ENCODE results near the gene OR52E2.
"Not testable (repeated sequence)": the region's sequence is repeated elsewhere in the genome, so short reads cannot be mapped to it uniquely, and the experiment has no call there.

OR52E2 gene

GRCh38 chr11:5059391-5059790, at the start of gene OR52E2:
TSS of gene OR52E2 (minus strand) at chr11:5059627. CDS start at chr11:5059627, 0 bp downstream.
- no peak for DNase-seq
- intact Hi-C loops (cut with DNase I) = no loop called here

- DNase-seq = no peak
- intact Hi-C loops (cut with DNase I) = no loop called here
These were observed 47.9 kb upstream of the OR52E2 start for GRCh38 chr11:5107285-5107684.

GRCh38 chr11:5103066-5103465, 43.6 kb upstream of the OR52E2 start:
- DNase-seq = no peak
- intact Hi-C loops (cut with DNase I) = no loop called here

GRCh38 chr11:5102246-5102645, 42.8 kb upstream of the OR52E2 start:
- intact Hi-C loops (cut with DNase I) = no loop called here
- no peak for DNase-seq

- intact Hi-C loops (cut with DNase I) = no loop called here
- DNase-seq = no peak
These were observed 36.6 kb upstream of the OR52E2 start for GRCh38 chr11:5096011-5096410.

GRCh38 chr11:5092821-5093585, 33.6 kb upstream of the OR52E2 start:
- no peak for DNase-seq
- intact Hi-C loops (cut with DNase I) = no loop called here

GRCh38 chr11:5090668-5091067, 31.2 kb upstream of the OR52E2 start:
- DNase-seq = no peak
- intact Hi-C loops (cut with DNase I) = no loop called here

- no peak for DNase-seq
- intact Hi-C loops (cut with DNase I) = no loop called here
These were observed 29.1 kb upstream of the OR52E2 start for GRCh38 chr11:5088556-5088955.

GRCh38 chr11:5083602-5084001, 24.2 kb upstream of the OR52E2 start:
- intact Hi-C loops (cut with DNase I) = no loop called here

GRCh38 chr11:5081405-5081804, 22.0 kb upstream of the OR52E2 start:
- intact Hi-C loops (cut with DNase I) = no loop called here
- DNase-seq = no peak

More at GRCh38 chr11:5083602-5084001, 24.2 kb upstream of the OR52E2 start:
- DNase-seq = no peak

GRCh38 chr11:5071799-5072198, 12.4 kb upstream of the OR52E2 start:
- DNase-seq = no peak
- intact Hi-C loops (cut with DNase I) = no loop called here

GRCh38 chr11:5069272-5069671, 9.8 kb upstream of the OR52E2 start, which contains the start of gene OR52E1:
TSS of gene OR52E1 (plus strand) at chr11:5069572.
- DNase-seq = no peak
- intact Hi-C loops (cut with DNase I) = no loop called here

GRCh38 chr11:5065027-5065426, 5.6 kb upstream of the OR52E2 start:
- DNase-seq = no peak
- intact Hi-C loops (cut with DNase I) = no loop called here

- intact Hi-C loops (cut with DNase I); DNase-seq: not testable (repeated sequence)
These were observed 748 bp downstream of the OR52E2 start for GRCh38 chr11:5058679-5059078.

GRCh38 chr11:5046754-5047330, 12.6 kb downstream of the OR52E2 start:
- no peak for DNase-seq
- intact Hi-C loops (cut with DNase I) = no loop called here

GRCh38 chr11:5046226-5046625, 13.2 kb downstream of the OR52E2 start, which contains the start of gene OR52J3:
TSS of gene OR52J3 (plus strand) at chr11:5046526. CDS start at chr11:5046526, 0 bp downstream.
- intact Hi-C loops (cut with DNase I) = no loop called here
- DNase-seq = no peak

GRCh38 chr11:5043380-5043779, 16.0 kb downstream of the OR52E2 start:
- no peak for DNase-seq
- intact Hi-C loops (cut with DNase I) = no loop called here

GRCh38 chr11:5042091-5042490, 17.3 kb downstream of the OR52E2 start:
- DNase-seq = no peak
- intact Hi-C loops (cut with DNase I) = no loop called here

GRCh38 chr11:5040876-5041275, 18.6 kb downstream of the OR52E2 start:
- no peak for DNase-seq
- intact Hi-C loops (cut with DNase I) = no loop called here

GRCh38 chr11:5038341-5038740, 21.1 kb downstream of the OR52E2 start:
- no peak for DNase-seq
- intact Hi-C loops (cut with DNase I) = no loop called here

- intact Hi-C loops (cut with DNase I) = no loop called here
- no peak for DNase-seq
These were observed 21.5 kb downstream of the OR52E2 start for GRCh38 chr11:5037926-5038325.

- no peak for DNase-seq
- intact Hi-C loops (cut with DNase I) = no loop called here
These were observed 22.8 kb downstream of the OR52E2 start for GRCh38 chr11:5036669-5037068.

All from posterior cingulate gyrus (tissue), 11 donors.